HEK293 (cell line): ENCODE measurements around the gene KCNB1.

Source experiments
- CTCF ChIA-PET: fragments of 350-600 bp; formaldehyde crosslinking; extraction: SDS; loops from one replicate; lab custom pipeline; 2021; ENCODE audit warnings: antibody characterized with exemption; lab: Yijun Ruan, JAX
- POLR2A ChIA-PET: fragments of 300-600 bp; formaldehyde crosslinking; extraction: SDS; loops from one replicate; lab custom pipeline; 2020; ENCODE audit warnings: antibody characterized with exemption, inconsistent platforms; lab: Yijun Ruan, JAX
- H3K27ac ChIP-seq: fragments of 200-500 bp; sonication (Bioruptor generic); 2 replicates; pipeline ENCODE4 v1.5.1; 2014; ENCODE audit warnings: low read depth, low read length, control low read depth, inconsistent platforms; ENCODE audit errors: extremely low read depth
- H3K36me3 ChIP-seq, 2 experiments: fragments of 200-500 bp in 1 of 2; sonication (Bioruptor generic) in 1 of 2; 1 replicate in 1 of 2; 2 replicates in 1 of 2; pipeline ENCODE4 v1.5.1; 2014 to 2017; ENCODE audit warnings: inconsistent platforms in 2 of 2, low read length in 2 of 2; ENCODE audit not compliant: control insufficient read depth in 2 of 2, insufficient read depth in 1 of 2
- H3K4me1 ChIP-seq: fragments of 200-500 bp; sonication (Bioruptor generic); 2 replicates; pipeline ENCODE4 v1.5.1; 2014; ENCODE audit warnings: mild to moderate bottlenecking, low read length, inconsistent platforms; ENCODE audit not compliant: control insufficient read depth, insufficient read depth
- H3K4me3 ChIP-seq: 2 replicates; pipeline ENCODE4 v1.5.1; 2011; ENCODE audit warnings: low read depth, mild to moderate bottlenecking, control low read depth, low read length, moderate library complexity
- H3K9me3 ChIP-seq: fragments of 200-500 bp; sonication (Bioruptor generic); 2 replicates; pipeline ENCODE4 v1.5.1; 2014; ENCODE audit warnings: low read depth, low read length, inconsistent platforms; ENCODE audit not compliant: control insufficient read depth, insufficient read depth
- BCL11A ChIP-seq: fragments of 450-650 bp; formaldehyde crosslinking; IDR thresholded peaks from 2 replicates; pipeline ENCODE4 v1.5.1; 2016; ENCODE audit warnings: low read depth, missing biosample characterization, missing genetic modification characterization
- MYNN ChIP-seq: fragments of 450-650 bp; formaldehyde crosslinking; IDR thresholded peaks from 2 replicates; pipeline ENCODE4 v1.5.1; 2016; ENCODE audit warnings: missing biosample characterization, missing genetic modification characterization, borderline replicate concordance
- PRDM1 ChIP-seq: fragments of 450-650 bp; formaldehyde crosslinking; IDR thresholded peaks from 2 replicates; pipeline ENCODE4; 2016; ENCODE audit warnings: missing biosample characterization, missing genetic modification characterization
- SCRT1 ChIP-seq: fragments of 450-650 bp; formaldehyde crosslinking; IDR thresholded peaks from 2 replicates; pipeline ENCODE4 v1.5.1; 2016; ENCODE audit warnings: missing biosample characterization, missing genetic modification characterization, borderline replicate concordance
- ZBTB17 ChIP-seq: fragments of 450-650 bp; formaldehyde crosslinking; IDR thresholded peaks from 2 replicates; pipeline ENCODE4 v1.5.1; 2016; ENCODE audit warnings: missing biosample characterization, missing genetic modification characterization
- ZBTB48 ChIP-seq: fragments of 450-650 bp; formaldehyde crosslinking; IDR thresholded peaks from 2 replicates; pipeline ENCODE4 v1.5.1; 2016; ENCODE audit warnings: missing biosample characterization, missing genetic modification characterization
- ZEB2 ChIP-seq: fragments of 450-650 bp; formaldehyde crosslinking; IDR thresholded peaks from 2 replicates; pipeline ENCODE4 v1.5.1; 2016; ENCODE audit warnings: missing biosample characterization, missing genetic modification characterization
- ZNF121 ChIP-seq: fragments of 450-650 bp; formaldehyde crosslinking; IDR thresholded peaks from 2 replicates; pipeline ENCODE4 v1.5.1; 2016; ENCODE audit warnings: missing biosample characterization, missing genetic modification characterization
- ZNF169 ChIP-seq: fragments of 450-650 bp; formaldehyde crosslinking; IDR thresholded peaks from 2 replicates; pipeline ENCODE4 v1.5.1; 2016; ENCODE audit warnings: missing biosample characterization, missing genetic modification characterization
- ZNF239 ChIP-seq: fragments of 450-650 bp; formaldehyde crosslinking; IDR thresholded peaks from 2 replicates; pipeline ENCODE4 v1.5.1; 2016; ENCODE audit warnings: missing biosample characterization, missing genetic modification characterization
- ZNF391 ChIP-seq: fragments of 450-650 bp; formaldehyde crosslinking; IDR thresholded peaks from 2 replicates; pipeline ENCODE4 v1.5.1; 2016; ENCODE audit warnings: low read depth, missing biosample characterization, missing genetic modification characterization, borderline replicate concordance
- ZNF521 ChIP-seq: fragments of 450-650 bp; formaldehyde crosslinking; IDR thresholded peaks from 2 replicates; pipeline ENCODE4 v1.5.1; 2017; ENCODE audit warnings: missing biosample characterization, mild to moderate bottlenecking, missing genetic modification characterization
- ZNF660 ChIP-seq: fragments of 450-650 bp; IDR thresholded peaks from 2 replicates; pipeline ENCODE4 v1.5.1; 2018; ENCODE audit warnings: missing biosample characterization, mild to moderate bottlenecking, missing genetic modification characterization
- ZNF692 ChIP-seq: fragments of 450-650 bp; formaldehyde crosslinking; IDR thresholded peaks from 2 replicates; pipeline ENCODE4 v1.5.1; 2016; ENCODE audit warnings: missing biosample characterization, missing genetic modification characterization
- TF ChIP-seq, protein P1 (sequence below): fragments of 450-650 bp; formaldehyde crosslinking; IDR thresholded peaks from 2 replicates; pipeline ENCODE4 v1.5.1; 2016; ENCODE audit warnings: missing biosample characterization, missing genetic modification characterization
- TF ChIP-seq, protein P2 (sequence below): fragments of 450-650 bp; formaldehyde crosslinking; IDR thresholded peaks from 2 replicates; pipeline ENCODE4 v1.5.1; 2016; ENCODE audit warnings: missing biosample characterization, missing genetic modification characterization, borderline replicate concordance

Gene KCNB1

GRCh38 chr20:49340161-49340966, 142.1 kb downstream of the KCNB1 start:
- TF ChIP-seq ZNF239 (tag by site-specific recombination) (no peak), ZBTB48 (no peak), PRDM1 (tag by site-specific recombination) (peak; percentile 93)
- TF ChIP-seq, all 188 proteins: peak for 1
- CTCF ChIA-PET = interaction anchor here (9.3 kb wide), 1 partner anchor 145 kb away, joined by 118 read pairs; the partner anchor contains the start of gene KCNB1
- POLR2A ChIA-PET = no interaction called here
- H3K9me3 ChIP-seq = no peaks in the 10 kb centered on the region
- H3K4me1 ChIP-seq = no peaks in the 10 kb centered on the region
- no peak overlapping the region for H3K27ac ChIP-seq
- no peak overlapping the region for H3K4me3 ChIP-seq
- H3K36me3 ChIP-seq = no peaks in the 10 kb centered on the region

DNA sequence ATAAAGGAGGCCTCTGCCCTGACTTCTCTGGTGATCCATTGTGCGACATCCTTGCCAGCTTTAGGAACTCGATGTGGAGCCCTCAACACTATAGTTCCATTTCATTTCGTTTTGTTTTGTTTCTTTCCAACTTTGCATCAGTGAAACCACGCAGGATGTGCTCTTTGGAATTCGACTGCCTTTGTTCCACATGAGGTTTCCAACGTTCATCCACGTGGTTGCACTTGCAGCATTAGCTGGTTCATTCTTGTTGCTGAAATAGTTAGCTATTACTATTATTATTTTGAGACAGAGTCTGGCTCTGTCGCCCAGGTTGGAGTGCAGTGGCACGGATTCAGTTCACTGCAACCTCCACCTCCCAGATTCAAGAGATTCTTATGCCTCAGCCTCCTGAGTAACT, 143.3 kb downstream of the KCNB1 start:
- no peaks in the 10 kb centered on the region for H3K4me1 ChIP-seq
- POLR2A ChIA-PET = no interaction called here
- no peak overlapping the region for H3K4me3 ChIP-seq
- H3K9me3 ChIP-seq = no peaks in the 10 kb centered on the region
- no peaks in the 10 kb centered on the region for H3K36me3 ChIP-seq
- TF ChIP-seq ZBTB17 (tag by site-specific recombination) (peak; percentile 46; the same call in 1 of the 2 replicates), ZNF521 (tag by site-specific recombination) (no peak), ZNF169 (tag by site-specific recombination) (no peak)
- CTCF ChIA-PET = interaction anchor here (0.8 to 9.3 kb wide), 3 partner anchors 146 to 197 kb away, joined by 3 to 118 read pairs (median 5); partner anchors contain the start of gene KCNB1
- no peak overlapping the region for H3K27ac ChIP-seq

DNA sequence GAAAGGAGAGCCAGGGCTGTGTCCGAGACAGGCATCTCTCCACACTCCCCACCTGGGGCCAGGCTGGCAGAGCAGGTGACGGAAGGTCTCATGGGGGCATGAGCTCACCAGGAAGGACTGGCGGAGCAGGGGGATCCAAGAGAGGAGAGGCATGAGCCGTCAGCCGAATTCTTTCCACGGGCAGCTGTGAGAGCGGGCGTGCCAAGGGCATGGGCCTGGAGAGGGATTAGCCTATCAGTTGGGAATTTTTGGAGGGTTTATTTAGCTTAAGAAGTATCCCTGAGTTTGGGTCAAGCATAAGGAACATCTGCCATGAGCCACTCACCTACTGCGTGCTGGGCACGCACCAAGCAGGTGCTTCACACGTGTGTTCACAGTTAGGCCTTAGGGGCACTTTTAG, 144.4 kb downstream of the KCNB1 start:
- no peaks in the 10 kb centered on the region for H3K4me1 ChIP-seq
- H3K36me3 ChIP-seq = no peaks in the 10 kb centered on the region
- ChIA-PET POLR2A (no interaction called here), CTCF (interaction anchor here (0.9 to 9.3 kb wide), 5 partner anchors 147 to 527 kb away, joined by 3 to 118 read pairs (median 4); partner anchors contain the start of gene KCNB1)
- no peaks in the 10 kb centered on the region for H3K9me3 ChIP-seq
- TF ChIP-seq ZEB2 = no peak
- no peak for TF ChIP-seq ZNF121 (tag by site-specific recombination)
- no peak for TF ChIP-seq ZNF391 (tag by site-specific recombination)
- TF ChIP-seq, protein P1, sequence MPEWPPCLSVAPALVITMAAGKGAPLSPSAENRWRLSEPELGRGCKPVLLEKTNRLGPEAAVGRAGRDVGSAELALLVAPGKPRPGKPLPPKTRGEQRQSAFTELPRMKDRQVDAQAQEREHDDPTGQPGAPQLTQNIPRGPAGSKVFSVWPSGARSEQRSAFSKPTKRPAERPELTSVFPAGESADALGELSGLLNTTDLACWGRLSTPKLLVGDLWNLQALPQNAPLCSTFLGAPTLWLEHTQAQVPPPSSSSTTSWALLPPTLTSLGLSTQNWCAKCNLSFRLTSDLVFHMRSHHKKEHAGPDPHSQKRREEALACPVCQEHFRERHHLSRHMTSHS (tag by site-specific recombination) = no peak
- no peak for TF ChIP-seq ZNF521 (tag by site-specific recombination)
- TF ChIP-seq SCRT1 = no peak
- TF ChIP-seq ZNF692 (tag by site-specific recombination) = no peak
- TF ChIP-seq BCL11A (tag by site-specific recombination) = no peak
- no peak overlapping the region for H3K27ac ChIP-seq
- H3K4me3 ChIP-seq = no peak overlapping the region

DNA sequence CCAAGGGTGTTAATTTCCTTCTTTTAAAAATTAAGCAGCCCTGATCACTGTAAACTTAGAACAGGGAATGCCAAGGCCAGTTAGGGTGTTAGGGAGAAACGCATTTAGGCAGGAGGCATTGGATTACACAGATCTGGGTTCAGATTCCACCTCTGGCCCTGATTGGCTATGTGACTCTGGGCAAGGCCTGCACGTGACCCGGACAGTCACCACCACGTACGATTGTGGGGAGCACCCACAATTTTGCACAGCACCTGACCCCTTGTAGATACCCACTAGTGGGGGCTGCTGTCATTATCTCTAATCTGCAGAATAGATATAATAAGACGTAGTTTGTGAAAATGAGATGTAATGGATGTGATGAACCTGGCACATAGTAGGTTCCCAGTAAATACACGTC, 145.1 kb downstream of the KCNB1 start:
- H3K4me1 ChIP-seq = no peaks in the 10 kb centered on the region
- no peaks in the 10 kb centered on the region for H3K36me3 ChIP-seq
- H3K9me3 ChIP-seq = no peaks in the 10 kb centered on the region
- no peak overlapping the region for H3K27ac ChIP-seq
- CTCF ChIA-PET = interaction anchor here (0.6 to 9.3 kb wide), 8 partner anchors 148 to 527 kb away, joined by 3 to 118 read pairs (median 4); partner anchors contain the start of gene KCNB1
- H3K4me3 ChIP-seq = no peak overlapping the region
- POLR2A ChIA-PET = no interaction called here
- TF ChIP-seq MYNN (tag by site-specific recombination) (no peak), ZNF660 (no peak)
- TF ChIP-seq, protein P2, sequence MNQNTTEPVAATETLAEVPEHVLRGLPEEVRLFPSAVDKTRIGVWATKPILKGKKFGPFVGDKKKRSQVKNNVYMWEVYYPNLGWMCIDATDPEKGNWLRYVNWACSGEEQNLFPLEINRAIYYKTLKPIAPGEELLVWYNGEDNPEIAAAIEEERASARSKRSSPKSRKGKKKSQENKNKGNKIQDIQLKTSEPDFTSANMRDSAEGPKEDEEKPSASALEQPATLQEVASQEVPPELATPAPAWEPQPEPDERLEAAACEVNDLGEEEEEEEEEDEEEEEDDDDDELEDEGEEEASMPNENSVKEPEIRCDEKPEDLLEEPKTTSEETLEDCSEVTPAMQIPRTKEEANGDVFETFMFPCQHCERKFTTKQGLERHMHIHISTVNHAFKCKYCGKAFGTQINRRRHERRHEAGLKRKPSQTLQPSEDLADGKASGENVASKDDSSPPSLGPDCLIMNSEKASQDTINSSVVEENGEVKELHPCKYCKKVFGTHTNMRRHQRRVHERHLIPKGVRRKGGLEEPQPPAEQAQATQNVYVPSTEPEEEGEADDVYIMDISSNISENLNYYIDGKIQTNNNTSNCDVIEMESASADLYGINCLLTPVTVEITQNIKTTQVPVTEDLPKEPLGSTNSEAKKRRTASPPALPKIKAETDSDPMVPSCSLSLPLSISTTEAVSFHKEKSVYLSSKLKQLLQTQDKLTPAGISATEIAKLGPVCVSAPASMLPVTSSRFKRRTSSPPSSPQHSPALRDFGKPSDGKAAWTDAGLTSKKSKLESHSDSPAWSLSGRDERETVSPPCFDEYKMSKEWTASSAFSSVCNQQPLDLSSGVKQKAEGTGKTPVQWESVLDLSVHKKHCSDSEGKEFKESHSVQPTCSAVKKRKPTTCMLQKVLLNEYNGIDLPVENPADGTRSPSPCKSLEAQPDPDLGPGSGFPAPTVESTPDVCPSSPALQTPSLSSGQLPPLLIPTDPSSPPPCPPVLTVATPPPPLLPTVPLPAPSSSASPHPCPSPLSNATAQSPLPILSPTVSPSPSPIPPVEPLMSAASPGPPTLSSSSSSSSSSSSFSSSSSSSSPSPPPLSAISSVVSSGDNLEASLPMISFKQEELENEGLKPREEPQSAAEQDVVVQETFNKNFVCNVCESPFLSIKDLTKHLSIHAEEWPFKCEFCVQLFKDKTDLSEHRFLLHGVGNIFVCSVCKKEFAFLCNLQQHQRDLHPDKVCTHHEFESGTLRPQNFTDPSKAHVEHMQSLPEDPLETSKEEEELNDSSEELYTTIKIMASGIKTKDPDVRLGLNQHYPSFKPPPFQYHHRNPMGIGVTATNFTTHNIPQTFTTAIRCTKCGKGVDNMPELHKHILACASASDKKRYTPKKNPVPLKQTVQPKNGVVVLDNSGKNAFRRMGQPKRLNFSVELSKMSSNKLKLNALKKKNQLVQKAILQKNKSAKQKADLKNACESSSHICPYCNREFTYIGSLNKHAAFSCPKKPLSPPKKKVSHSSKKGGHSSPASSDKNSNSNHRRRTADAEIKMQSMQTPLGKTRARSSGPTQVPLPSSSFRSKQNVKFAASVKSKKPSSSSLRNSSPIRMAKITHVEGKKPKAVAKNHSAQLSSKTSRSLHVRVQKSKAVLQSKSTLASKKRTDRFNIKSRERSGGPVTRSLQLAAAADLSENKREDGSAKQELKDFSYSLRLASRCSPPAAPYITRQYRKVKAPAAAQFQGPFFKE (tag by site-specific recombination) = no peak
